Thymus (tissue), 11 donors: Measurements from ENCODE around the gene FBXO24. TPM values are rescaled to one million over a fixed set of nuclear protein-coding genes. Genes with fewer than 3 reads are reported as not detected.
A peak's percentile ranks its signal among the peaks of the same experiment; 100 is the strongest.

ENCODE experiments used
- DNase-seq, 9 donors: peaks; one replicate each; pipeline ENCODE4 v3.0.0-alpha.2; 2013; ENCODE audit warnings: low spot score in 9 of 9, low read depth in 6 of 9, missing footprints in 1 of 9
- H3K27ac ChIP-seq, 2 donors: one replicate each; pipeline ENCODE4 v1.5.1; 2013; ENCODE audit warnings: control low read depth in 1 of 2, low read depth in 1 of 2, low read length in 1 of 2, mild to moderate bottlenecking in 1 of 2, moderate library complexity in 1 of 2
- H3K27me3 ChIP-seq, 2 donors: one replicate each; pipeline ENCODE4 v1.5.1; 2013; ENCODE audit warnings: low read length in 1 of 2; ENCODE audit not compliant: control insufficient read depth in 2 of 2, insufficient read depth in 1 of 2
- H3K36me3 ChIP-seq, 2 donors: one replicate each; pipeline ENCODE4 v1.5.1; 2013; ENCODE audit warnings: low read length in 1 of 2, mild to moderate bottlenecking in 1 of 2, moderate library complexity in 1 of 2; ENCODE audit not compliant: control insufficient read depth in 2 of 2, insufficient read depth in 2 of 2
- H3K4me1 ChIP-seq, 2 donors: one replicate each; pipeline ENCODE4 v1.5.1; 2013; ENCODE audit warnings: low read length in 2 of 2; ENCODE audit not compliant: control insufficient read depth in 2 of 2, insufficient read depth in 2 of 2
- H3K4me3 ChIP-seq, 2 donors: one replicate each; pipeline ENCODE4 v1.5.1; 2013; ENCODE audit warnings: low read length in 2 of 2, control low read depth in 1 of 2, mild to moderate bottlenecking in 1 of 2
- H3K9me3 ChIP-seq, 2 donors: one replicate each; pipeline ENCODE4 v1.5.1; 2013; ENCODE audit warnings: low read length in 1 of 2, mild to moderate bottlenecking in 1 of 2; ENCODE audit not compliant: control insufficient read depth in 2 of 2, insufficient read depth in 1 of 2
- WGBS: extraction: QIAGEN DNeasy Blood & Tissue Kit; methylation state at CpG from one replicate; pipeline ENCODE4 v1.1.7; 2013; 5-methylcytosine and 5-hydroxymethylcytosine counted together
- polyA plus RNA-seq: library from polyadenylated mRNA; stranded (reverse); fragments of 200-250 nt; gene quantifications from one replicate; pipeline ENCODE4 v1.2.3, GENCODE V29; 2013
- total RNA-seq: library from RNA; stranded (reverse); fragments of 120-200 nt; gene quantifications from one replicate; pipeline ENCODE4 v1.2.4, GENCODE V29; 2013
- donor health status: healthy.

Gene FBXO24
- total and polyA plus RNA-seq, 2 donors = 0.19 to 1.3 TPM

GRCh38 chr7:100604976-100605911 is 19.1 kb downstream of the FBXO24 start:
- Histone ChIP-seq H3K36me3 (no peaks in the 10 kb centered on the region), H3K4me3 (peak overlapping the region; percentile 54 to 75), H3K27me3 (peaks cover 27 to 60% of the 10 kb centered on the region in 2 donors), H3K27ac (peak overlapping the region in 1 of 2 donors; percentile 40), H3K4me1 (peaks cover 11 to 31% of the 10 kb centered on the region in 2 donors), H3K9me3 (peaks cover 0 to 7% of the 10 kb centered on the region in 2 donors)
- 2% methylated on average over 68 of the region's 68 CpGs for WGBS
- DNase-seq = peak in 1 of 9 donors; percentile 27

- no peak for DNase-seq
- 97% methylated on average over 12 of the region's 12 CpGs for WGBS
- no peak overlapping the region for H3K4me3 ChIP-seq
- peaks cover 0 to 7% of the 10 kb centered on the region in 2 donors for H3K9me3 ChIP-seq
- H3K4me1 ChIP-seq = peaks cover 14 to 40% of the 10 kb centered on the region in 2 donors
- no peaks in the 10 kb centered on the region for H3K36me3 ChIP-seq
- H3K27ac ChIP-seq = no peak overlapping the region
- peaks cover 27 to 60% of the 10 kb centered on the region in 2 donors for H3K27me3 ChIP-seq
These were observed 20.2 kb downstream of the FBXO24 start for GRCh38 chr7:100606313-100606712.

GRCh38 chr7:100607111-100607510 is 21.0 kb downstream of the FBXO24 start:
- DNase-seq = no peak
- H3K9me3 ChIP-seq = peaks cover 0 to 7% of the 10 kb centered on the region in 2 donors
- no peak overlapping the region for H3K27ac ChIP-seq
- peaks cover 14 to 44% of the 10 kb centered on the region in 2 donors for H3K4me1 ChIP-seq
- WGBS = 97% methylated on average over 8 of the region's 8 CpGs
- peaks cover 27 to 57% of the 10 kb centered on the region in 2 donors for H3K27me3 ChIP-seq
- no peaks in the 10 kb centered on the region for H3K36me3 ChIP-seq
- no peak overlapping the region for H3K4me3 ChIP-seq

- H3K4me1 ChIP-seq = peaks cover 17 to 41% of the 10 kb centered on the region in 2 donors
- DNase-seq = no peak
- H3K9me3 ChIP-seq = peaks cover 0 to 4% of the 10 kb centered on the region in 2 donors
- H3K27me3 ChIP-seq = peaks cover 20 to 35% of the 10 kb centered on the region in 2 donors
- no peaks in the 10 kb centered on the region for H3K36me3 ChIP-seq
- H3K27ac ChIP-seq = no peak overlapping the region
- H3K4me3 ChIP-seq = no peak overlapping the region
- WGBS = 93% methylated on average over 5 of the region's 5 CpGs
These were observed 23.8 kb downstream of the FBXO24 start for GRCh38 chr7:100609958-100610357.

- under 1% methylated on average over 61 of the region's 61 CpGs for WGBS
- peak; percentile 96 to 100 (median 99) for DNase-seq
These were observed 26.0 kb downstream of the FBXO24 start, which contains the start of gene MOSPD3 for GRCh38 chr7:100611983-100612729. TSS of gene MOSPD3 (plus strand) at chr7:100612540. CDS start at chr7:100612792, 252 bp downstream.

GRCh38 chr7:100612730-100613390 is 26.7 kb downstream of the FBXO24 start:
- peak overlapping the region in 1 of 2 donors; percentile 70 for H3K27ac ChIP-seq
- H3K9me3 ChIP-seq = no peaks in the 10 kb centered on the region
- H3K36me3 ChIP-seq = peaks cover 0 to 4% of the 10 kb centered on the region in 2 donors
- DNase-seq = peak in 3 of 9 donors; percentile 45 to 69 (median 52)
- peaks cover 13 to 31% of the 10 kb centered on the region in 2 donors for H3K4me1 ChIP-seq
- peak overlapping the region; percentile 58 to 92 for H3K4me3 ChIP-seq
- WGBS = 4% methylated on average over 29 of the region's 29 CpGs
- peaks cover 0 to 6% of the 10 kb centered on the region in 2 donors for H3K27me3 ChIP-seq

More at GRCh38 chr7:100611983-100612729, 26.0 kb downstream of the FBXO24 start, which contains the start of gene MOSPD3:
- peak within 1 kb of the TSS; percentile 94 to 99 for H3K27ac ChIP-seq
- peaks cover 4 to 13% of the 10 kb centered on the region in 2 donors for H3K27me3 ChIP-seq
- peak within 1 kb of the TSS; percentile 58 to 92 for H3K4me3 ChIP-seq
- H3K36me3 ChIP-seq = peaks cover 0 to 4% of the 10 kb centered on the region in 2 donors
- H3K9me3 ChIP-seq = no peaks in the 10 kb centered on the region
- peaks cover 13 to 31% of the 10 kb centered on the region in 2 donors for H3K4me1 ChIP-seq

- peak in 1 of 9 donors; percentile 20 for DNase-seq
- WGBS = 83% methylated on average over 13 of the region's 13 CpGs
- H3K36me3 ChIP-seq = peaks cover 0 to 4% of the 10 kb centered on the region in 2 donors
- no peaks in the 10 kb centered on the region for H3K9me3 ChIP-seq
- H3K4me1 ChIP-seq = peaks cover 13 to 31% of the 10 kb centered on the region in 2 donors
- H3K27ac ChIP-seq = no peak overlapping the region
- peaks cover 0 to 3% of the 10 kb centered on the region in 2 donors for H3K27me3 ChIP-seq
- H3K4me3 ChIP-seq = peak overlapping the region in 1 of 2 donors; percentile 92
These were observed 27.5 kb downstream of the FBXO24 start for GRCh38 chr7:100613412-100614175.

GRCh38 chr7:100614308-100614861 is 28.3 kb downstream of the FBXO24 start:
- no peak overlapping the region for H3K27ac ChIP-seq
- no peak overlapping the region for H3K4me3 ChIP-seq
- peaks cover 13 to 31% of the 10 kb centered on the region in 2 donors for H3K4me1 ChIP-seq
- H3K9me3 ChIP-seq = no peaks in the 10 kb centered on the region
- H3K27me3 ChIP-seq = peaks cover 0 to 3% of the 10 kb centered on the region in 2 donors
- peaks cover 0 to 4% of the 10 kb centered on the region in 2 donors for H3K36me3 ChIP-seq
- WGBS = 98% methylated on average over 6 of the region's 6 CpGs
- no peak for DNase-seq
